Keratinocyte (primary cell): ENCODE results near the gene ST8SIA1. TPM values are rescaled to one million over a fixed set of nuclear protein-coding genes. Genes with fewer than 3 reads are reported as not detected.

Experiments
- DNase-seq: peaks from one replicate; pipeline ENCODE4 v3.0.0-alpha.2; 2011; ENCODE audit warnings: low read depth, missing footprints, low spot score
- FAIRE-seq: peaks from 2 replicates; lab custom pipeline; 2011; peaks lifted over from hg19 to GRCh38; lab: Jason Lieb, UNC
- H2AFZ ChIP-seq: 2 replicates; pipeline ENCODE4 v1.6.0; 2012; ENCODE audit warnings: low read length, control low read depth, inconsistent platforms; ENCODE audit not compliant: control insufficient read depth
- H3K27ac ChIP-seq: 2 replicates; pipeline ENCODE4 v1.5.1; 2011; ENCODE audit warnings: low read length; ENCODE audit not compliant: control insufficient read depth, insufficient read depth
- H3K27me3 ChIP-seq: 3 replicates; pipeline ENCODE4 v1.6.0; 2011; ENCODE audit warnings: low read length; ENCODE audit not compliant: control insufficient read depth, insufficient read depth; ENCODE audit errors: extremely low read depth
- H3K36me3 ChIP-seq, 2 experiments: 2 replicates in 1 of 2; 3 replicates in 1 of 2; pipeline ENCODE4 v1.5.1; 2011; ENCODE audit warnings: low read length in 2 of 2, mild to moderate bottlenecking in 1 of 2; ENCODE audit not compliant: control insufficient read depth in 2 of 2, insufficient read depth in 2 of 2; ENCODE audit errors: extremely low read depth in 1 of 2
- H3K4me1 ChIP-seq: 3 replicates; pipeline ENCODE4 v1.5.1; 2011; ENCODE audit warnings: low read length; ENCODE audit not compliant: control insufficient read depth, insufficient read depth; ENCODE audit errors: extremely low read depth
- H3K4me2 ChIP-seq: 3 replicates; pipeline ENCODE4 v1.6.0; 2011; ENCODE audit warnings: low read depth, low read length; ENCODE audit not compliant: control insufficient read depth, insufficient read depth; ENCODE audit errors: extremely low read depth
- H3K4me3 ChIP-seq, 3 experiments: fragments of 200-600 bp in 1 of 3; sonication (generic) in 1 of 3; 2 replicates in 2 of 3; 3 replicates in 1 of 3; pipeline ENCODE4 v1.5.1; 2011 to 2016; ENCODE audit warnings: low read length in 3 of 3, mild to moderate bottlenecking in 3 of 3, control low read depth in 2 of 3, inconsistent platforms in 1 of 3, low read depth in 1 of 3, mixed read lengths in 1 of 3, mixed run types in 1 of 3, moderate library complexity in 1 of 3; ENCODE audit not compliant: control insufficient read depth in 2 of 3, insufficient read depth in 2 of 3; ENCODE audit errors: extremely low read depth in 1 of 3
- H3K79me2 ChIP-seq: 2 replicates; pipeline ENCODE4 v1.6.0; 2012; ENCODE audit warnings: low read length; ENCODE audit not compliant: control insufficient read depth, insufficient read depth
- H3K9ac ChIP-seq: 3 replicates; pipeline ENCODE4 v1.6.0; 2011; ENCODE audit warnings: low read length; ENCODE audit not compliant: control insufficient read depth, insufficient read depth; ENCODE audit errors: extremely low read depth
- H3K9me1 ChIP-seq: 3 replicates; pipeline ENCODE4 v1.6.0; 2011; ENCODE audit warnings: low read length; ENCODE audit not compliant: control insufficient read depth, insufficient read depth; ENCODE audit errors: extremely low read depth
- H3K9me3 ChIP-seq: 2 replicates; pipeline ENCODE4 v1.5.1; 2012; ENCODE audit warnings: low read depth, low read length; ENCODE audit not compliant: control insufficient read depth
- H4K20me1 ChIP-seq: 3 replicates; pipeline ENCODE4 v1.6.0; 2011; ENCODE audit warnings: low read length; ENCODE audit not compliant: control insufficient read depth, insufficient read depth; ENCODE audit errors: extremely low read depth
- EZH2 ChIP-seq: IDR thresholded peaks from one replicate; pipeline ENCODE4 v1.6.1; 2012; ENCODE audit warnings: inconsistent platforms, mild to moderate bottlenecking, low read length, moderate library complexity
- dilution Hi-C: fragments of 300-500 bp; cut with MboI; formaldehyde crosslinking; loops from one replicate; pipeline ENCODE4 v1.7.0; 2020; ENCODE audit warnings: low sequenced_read_pairs; ENCODE audit not compliant: extremely low pct_ligation_motif_present
- polyA plus RNA-seq, 5 experiments: library from polyadenylated mRNA; depleted of rRNA in 3 of 5; stranded (reverse) in 3 of 5; stranded (forward) in 1 of 5; unstranded in 1 of 5; fragments of >200 nt; gene quantifications; 1 replicate in 1 of 5; 2 replicates in 3 of 5; 3 replicates in 1 of 5; pipeline versions ENCODE4 v1.2.1 to v1.2.3, GENCODE V29; 2011 to 2012; ENCODE audit warnings: missing spikeins in 2 of 5, low read depth in 1 of 5, low replicate concordance in 1 of 5
- TF ChIP-seq, protein P1 (sequence below), 3 experiments: IDR thresholded peaks in 1 of 3; conservative IDR thresholded peaks in 1 of 3; optimal IDR thresholded peaks in 1 of 3; 2 replicates in 2 of 3; 3 replicates in 1 of 3; pipeline versions ENCODE3 to v1.5.1; 2011; ENCODE audit warnings: low read length in 3 of 3, mild to moderate bottlenecking in 3 of 3, moderate library complexity in 2 of 3, control low read depth in 1 of 3, inconsistent platforms in 1 of 3; ENCODE audit not compliant: insufficient read depth in 2 of 3; ENCODE audit errors: extremely low read depth in 1 of 3

The ST8SIA1 gene
- polyA plus RNA-seq, 1 donor (not counting 4 experiments of a cell fraction or from before 2014, with no cell fraction given): 0.50 TPM

DNA sequence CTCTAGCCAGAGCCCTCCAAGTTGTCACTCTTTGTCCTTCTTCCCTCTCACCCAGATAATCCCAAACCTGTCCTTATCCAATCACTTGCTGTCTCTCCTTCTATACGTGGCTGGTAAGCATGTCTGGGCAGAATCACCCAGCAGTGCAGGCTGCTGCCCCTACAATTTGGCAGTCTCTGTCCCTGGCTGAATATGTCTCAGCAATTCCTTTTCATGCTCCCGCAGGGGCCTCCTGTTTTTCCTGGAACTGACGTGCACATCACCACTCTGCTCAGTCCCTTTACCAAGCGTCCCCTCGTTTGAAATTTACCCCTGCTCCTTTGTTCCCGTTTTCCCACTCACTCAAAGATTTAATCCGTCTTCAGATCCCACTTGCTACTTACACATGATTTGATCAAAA lies 80.0 kb downstream of the ST8SIA1 start:
- Histone ChIP-seq H4K20me1 (no peaks in the 10 kb centered on the region), H3K9me1 (no peaks in the 10 kb centered on the region), H3K4me2 (peak overlapping the region; percentile 87), H3K79me2 (no peaks in the 10 kb centered on the region), H2AFZ (peak overlapping the region; percentile 6), H3K4me1 (peaks cover 14% of the 10 kb centered on the region), H3K36me3 (no peaks in the 10 kb centered on the region), H3K9me3 (no peaks in the 10 kb centered on the region), H3K27me3 (no peaks in the 10 kb centered on the region), H3K4me3 (peak overlapping the region in 2 of 3 experiments; percentile 15 to 34), H3K27ac (peak overlapping the region; percentile 54), H3K9ac (peak overlapping the region; percentile 57)
- dilution Hi-C loops: no loop called here
- no peak for DNase-seq
- TF ChIP-seq, protein P1, sequence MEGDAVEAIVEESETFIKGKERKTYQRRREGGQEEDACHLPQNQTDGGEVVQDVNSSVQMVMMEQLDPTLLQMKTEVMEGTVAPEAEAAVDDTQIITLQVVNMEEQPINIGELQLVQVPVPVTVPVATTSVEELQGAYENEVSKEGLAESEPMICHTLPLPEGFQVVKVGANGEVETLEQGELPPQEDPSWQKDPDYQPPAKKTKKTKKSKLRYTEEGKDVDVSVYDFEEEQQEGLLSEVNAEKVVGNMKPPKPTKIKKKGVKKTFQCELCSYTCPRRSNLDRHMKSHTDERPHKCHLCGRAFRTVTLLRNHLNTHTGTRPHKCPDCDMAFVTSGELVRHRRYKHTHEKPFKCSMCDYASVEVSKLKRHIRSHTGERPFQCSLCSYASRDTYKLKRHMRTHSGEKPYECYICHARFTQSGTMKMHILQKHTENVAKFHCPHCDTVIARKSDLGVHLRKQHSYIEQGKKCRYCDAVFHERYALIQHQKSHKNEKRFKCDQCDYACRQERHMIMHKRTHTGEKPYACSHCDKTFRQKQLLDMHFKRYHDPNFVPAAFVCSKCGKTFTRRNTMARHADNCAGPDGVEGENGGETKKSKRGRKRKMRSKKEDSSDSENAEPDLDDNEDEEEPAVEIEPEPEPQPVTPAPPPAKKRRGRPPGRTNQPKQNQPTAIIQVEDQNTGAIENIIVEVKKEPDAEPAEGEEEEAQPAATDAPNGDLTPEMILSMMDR (optimal IDR thresholded peaks at IDR 0.05 in 1 of 3, IDR thresholded peaks at IDR 0.05 in 1 of 3, conservative IDR thresholded peaks at IDR 0.05 in 1 of 3; ENCODE audit: extremely low read depth in 1 of 3, insufficient read depth in 2 of 3, low read length in 3 of 3): no peak
- TF ChIP-seq EZH2: no peak
- peak; percentile 72 for FAIRE-seq

GRCh38 chr12:22252057-22252456 lies 82.5 kb downstream of the ST8SIA1 start:
- no peak overlapping the region for H2AFZ ChIP-seq
- H4K20me1 ChIP-seq: no peaks in the 10 kb centered on the region
- H3K4me2 ChIP-seq: no peak overlapping the region
- no peaks in the 10 kb centered on the region for H3K9me3 ChIP-seq
- H3K36me3 ChIP-seq: no peaks in the 10 kb centered on the region
- H3K4me3 ChIP-seq: no peak overlapping the region
- dilution Hi-C loops: no loop called here
- FAIRE-seq (no peak), DNase-seq (no peak)
- no peak overlapping the region for H3K9ac ChIP-seq
- TF ChIP-seq, protein P1 (optimal IDR thresholded peaks at IDR 0.05 in 1 of 3, IDR thresholded peaks at IDR 0.05 in 1 of 3, conservative IDR thresholded peaks at IDR 0.05 in 1 of 3; ENCODE audit: extremely low read depth in 1 of 3, insufficient read depth in 2 of 3, low read length in 3 of 3): no peak
- TF ChIP-seq EZH2: no peak
- no peak overlapping the region for H3K27ac ChIP-seq
- H3K79me2 ChIP-seq: no peaks in the 10 kb centered on the region
- peaks cover 14% of the 10 kb centered on the region for H3K4me1 ChIP-seq
- H3K27me3 ChIP-seq: no peaks in the 10 kb centered on the region
- H3K9me1 ChIP-seq: no peaks in the 10 kb centered on the region
